ENCODE results near the gene ALKBH3. TPM values are rescaled to one million over a fixed set of nuclear protein-coding genes. Genes with fewer than 3 reads are reported as not detected.

Gene ALKBH3
- total RNA-seq, 1 donor: 36.7 TPM

- TF ChIP-seq CTCF (IDR thresholded peaks at IDR 0.05; ENCODE audit: insufficient read depth, low read length): no peak
- H3K4me3 ChIP-seq (ENCODE audit: low read depth, low read length): no peak overlapping the region
- DNase-seq (ENCODE audit: low read depth): no peak
Observed at GRCh38 chr11:43924112-43924855, 43.7 kb downstream of the ALKBH3 start.

GRCh38 chr11:43925063-43925931 lies 44.7 kb downstream of the ALKBH3 start:
- H3K4me3 ChIP-seq (ENCODE audit: low read depth, low read length): no peak overlapping the region
- TF ChIP-seq CTCF (IDR thresholded peaks at IDR 0.05; ENCODE audit: insufficient read depth, low read length): no peak
- no peak for DNase-seq (ENCODE audit: low read depth)

GRCh38 chr11:43925932-43926505 lies 45.4 kb downstream of the ALKBH3 start:
- no peak for DNase-seq (ENCODE audit: low read depth)
- no peak overlapping the region for H3K4me3 ChIP-seq (ENCODE audit: low read depth, low read length)
- no peak for TF ChIP-seq CTCF (IDR thresholded peaks at IDR 0.05; ENCODE audit: insufficient read depth, low read length)

DNA sequence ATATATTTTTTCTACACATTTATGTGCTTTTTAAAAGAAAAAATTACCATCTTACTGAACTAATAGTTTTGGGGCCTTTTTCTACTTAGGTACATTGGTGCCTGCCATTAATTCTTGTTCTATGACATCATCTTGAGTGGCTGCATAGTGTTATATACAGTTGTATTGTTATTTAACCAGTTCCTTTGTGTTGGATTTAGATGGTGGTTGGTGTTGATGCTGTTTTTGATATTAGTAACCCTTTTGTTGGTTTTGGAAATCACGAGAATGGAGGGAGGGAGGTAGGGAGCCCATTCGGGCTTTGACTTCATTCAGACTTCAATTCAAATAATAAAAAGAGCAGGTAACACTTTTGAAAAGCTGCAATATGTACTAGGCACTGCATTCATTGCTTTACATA lies 46.4 kb downstream of the ALKBH3 start:
- no peak for TF ChIP-seq CTCF (IDR thresholded peaks at IDR 0.05; ENCODE audit: insufficient read depth, low read length)
- no peak overlapping the region for H3K4me3 ChIP-seq (ENCODE audit: low read depth, low read length)
- DNase-seq (ENCODE audit: low read depth): no peak

GRCh38 chr11:43927925-43928707 lies 47.5 kb downstream of the ALKBH3 start:
- no peak for DNase-seq (ENCODE audit: low read depth)
- TF ChIP-seq CTCF (IDR thresholded peaks at IDR 0.05; ENCODE audit: insufficient read depth, low read length): no peak
- H3K4me3 ChIP-seq (ENCODE audit: low read depth, low read length): no peak overlapping the region

GRCh38 chr11:43928721-43929120 lies 48.1 kb downstream of the ALKBH3 start:
- no peak for TF ChIP-seq CTCF (IDR thresholded peaks at IDR 0.05; ENCODE audit: insufficient read depth, low read length)
- H3K4me3 ChIP-seq (ENCODE audit: low read depth, low read length): no peak overlapping the region
- no peak for DNase-seq (ENCODE audit: low read depth)

Data from fibroblast of the aortic adventitia (primary cell).